GM12878 (cell line): ENCODE results near the gene EML5. TPM values are rescaled to one million over a fixed set of nuclear protein-coding genes. Genes with fewer than 3 reads are reported as not detected.

Experiments
- ATAC-seq: fragments of 200-7000 bp; cut with Tn5 transposase; 3 replicates; pipeline ENCODE4 v1.9.1; 2020; ENCODE audit warnings: mild to moderate bottlenecking, moderate library complexity
- BruUV-seq: library from RNA; stranded (reverse); fragments of 400-500 nt; replicated peaks from 2 replicates; lab custom pipeline; 2021; lab: Mats Ljungman, UMichigan
- CTCF ChIA-PET: fragments of 300-600 bp; sonication (Branson Sonifier 250); formaldehyde crosslinking; extraction: SDS; loops from one replicate; lab custom pipeline; 2021; ENCODE audit warnings: inconsistent platforms; lab: Yijun Ruan, JAX
- POLR2A ChIA-PET: fragments of 350-600 bp; formaldehyde crosslinking; extraction: SDS; loops from one replicate; lab custom pipeline; 2021; ENCODE audit warnings: inconsistent platforms; lab: Charles Lee
- RAD21 ChIA-PET: fragments of 300-600 bp; sonication (Branson Sonifier 250); formaldehyde crosslinking; loops from one replicate; lab custom pipeline; 2023; ENCODE audit warnings: antibody characterized with exemption; ENCODE audit not compliant: unreplicated experiment; lab: Charles Lee
- SMC1A ChIA-PET: fragments of 300-600 bp; sonication (Branson Sonifier 250); formaldehyde crosslinking; loops from one replicate; lab custom pipeline; 2023; ENCODE audit not compliant: unreplicated experiment, uncharacterized antibody; lab: Charles Lee
- DNase-seq: peaks from one replicate; pipeline ENCODE4 v3.0.0-alpha.2; 2011; ENCODE audit warnings: low read depth, low spot score
- FAIRE-seq: peaks from 3 replicates; lab custom pipeline; 2011; peaks lifted over from hg19 to GRCh38; lab: Jason Lieb, UNC
- H2AFZ ChIP-seq: 2 replicates; pipeline ENCODE4 v1.6.0; 2011; ENCODE audit warnings: low read depth, low read length, control low read depth; ENCODE audit not compliant: control insufficient read depth
- H3K27ac ChIP-seq: 2 replicates; pipeline ENCODE4 v1.5.1; 2011; ENCODE audit warnings: control low read depth; ENCODE audit not compliant: control insufficient read depth, insufficient read depth
- H3K27me3 ChIP-seq, 2 experiments: replicated peaks in 1 of 2; 2 replicates each; pipeline versions ENCODE4 v1.6.0 to v1.6.1; 2011; ENCODE audit warnings: low read length in 1 of 2; ENCODE audit not compliant: control insufficient read depth in 2 of 2, insufficient read depth in 2 of 2
- H3K36me3 ChIP-seq, 2 experiments: 2 replicates each; pipeline ENCODE4 v1.5.1; 2011; ENCODE audit warnings: low read length in 1 of 2; ENCODE audit not compliant: control insufficient read depth in 2 of 2, insufficient read depth in 2 of 2
- H3K4me1 ChIP-seq: 2 replicates; pipeline ENCODE4 v1.6.1; 2011; ENCODE audit warnings: mild to moderate bottlenecking, low read length, moderate library complexity, mixed read lengths; ENCODE audit not compliant: control insufficient read depth, insufficient read depth
- H3K4me2 ChIP-seq: 2 replicates; pipeline ENCODE4 v1.6.0; 2011; ENCODE audit warnings: control low read depth; ENCODE audit not compliant: control insufficient read depth, insufficient read depth
- H3K4me3 ChIP-seq: fragments of 200-600 bp; sonication (generic); 2 replicates; pipeline ENCODE4 v1.5.1; 2016
- H3K79me2 ChIP-seq: 2 replicates; pipeline ENCODE4 v1.6.0; 2011; ENCODE audit warnings: low read length; ENCODE audit not compliant: control insufficient read depth, insufficient read depth
- H3K9ac ChIP-seq: 2 replicates; pipeline ENCODE4 v1.8.0; 2011; ENCODE audit warnings: low read length, control low read depth, mixed read lengths; ENCODE audit not compliant: control insufficient read depth, insufficient read depth
- H3K9me3 ChIP-seq: replicated peaks from 3 replicates; pipeline ENCODE4 v1.5.1; 2011; ENCODE audit warnings: mild to moderate bottlenecking, low read length; ENCODE audit not compliant: control insufficient read depth, insufficient read depth
- H4K20me1 ChIP-seq: 2 replicates; pipeline ENCODE4 v1.6.0; 2011; ENCODE audit not compliant: control insufficient read depth, insufficient read depth
- CBX3 ChIP-seq: fragments of 200-600 bp; sonication (generic); IDR thresholded peaks from 2 replicates; pipeline ENCODE4 v1.6.1; 2016; ENCODE audit warnings: low read depth, borderline replicate concordance
- CBX5 ChIP-seq: sonication (generic); IDR thresholded peaks from 2 replicates; pipeline ENCODE4 v1.6.1; 2016; ENCODE audit warnings: low read depth, moderate library complexity, mild to moderate bottlenecking, inconsistent platforms
- ETV6 ChIP-seq, 2 experiments: fragments of 450-650 bp in 1 of 2; IDR thresholded peaks in 1 of 2; conservative IDR thresholded peaks in 1 of 2; 2 replicates each; pipeline ENCODE4 v1.6.1; 2014; ENCODE audit warnings: antibody characterized with exemption in 1 of 2, borderline replicate concordance in 1 of 2, low read depth in 1 of 2, mild to moderate bottlenecking in 1 of 2, moderate library complexity in 1 of 2
- HDAC6 ChIP-seq: fragments of 200-600 bp; sonication (generic); IDR thresholded peaks from one replicate; pipeline ENCODE4 v1.8.0; 2017; ENCODE audit warnings: antibody characterized with exemption; ENCODE audit not compliant: unreplicated experiment
- MTA3 ChIP-seq: IDR thresholded peaks from 2 replicates; pipeline ENCODE4 v1.6.1; 2012; ENCODE audit warnings: low read length, inconsistent platforms, borderline replicate concordance
- MXI1 ChIP-seq: fragments of 150-350 bp; IDR thresholded peaks from 2 replicates; pipeline ENCODE4 v1.6.1; 2011; ENCODE audit warnings: low read depth, mild to moderate bottlenecking, inconsistent platforms, low read length, improper control_type of control experiment
- NFXL1 ChIP-seq: fragments of 450-650 bp; IDR thresholded peaks from 2 replicates; pipeline ENCODE4 v1.6.1; 2017; ENCODE audit warnings: antibody characterized with exemption, mild to moderate bottlenecking, borderline replicate concordance
- SMAD5 ChIP-seq: IDR thresholded peaks from 2 replicates; pipeline ENCODE4 v1.6.1; 2016; ENCODE audit warnings: antibody characterized with exemption, low read depth
- WGBS: methylation state at CpG from one replicate; pipeline ENCODE4 v1.1.6; 2016; ENCODE audit warnings: low lambda C conversion rate; ENCODE audit not compliant: insufficient replicate concordance, insufficient coverage; ENCODE audit errors: missing lambda C conversion rate; 5-methylcytosine and 5-hydroxymethylcytosine counted together
- in situ Hi-C: fragments of 300-500 bp; cut with MboI; formaldehyde crosslinking; loops from 9 replicates; pipeline ENCODE4 v1.14.3; 2018; ENCODE audit warnings: mixed read lengths
- intact Hi-C: fragments of 100-400 bp; cut with micrococcal nuclease; formaldehyde crosslinking; loops from one replicate; pipeline ENCODE4 v1.14.2; 2022; ENCODE audit not compliant: unreplicated experiment
- polyA plus RNA-seq, 11 experiments: library from polyadenylated mRNA; depleted of rRNA in 4 of 11; unstranded in 6 of 11; stranded (reverse) in 5 of 11; fragments of >200 nt; fragmentation: Nextera tagmentation in 4 of 11; fragmentation: Illumina TruSeq in 1 of 11; extraction: Ambion mirVana in 4 of 11; extraction: Trizol in 1 of 11; gene quantifications; 1 replicate in 1 of 11; 2 replicates in 10 of 11; pipeline versions ENCODE4 v1.2.1 to v1.2.3, GENCODE V29; 2011 to 2016; ENCODE audit warnings: inconsistent platforms in 2 of 11, missing spikeins in 2 of 11, low read depth in 1 of 11
- total RNA-seq, 4 experiments: library from RNA; depleted of rRNA in 3 of 4; stranded (reverse); fragments of >200 nt in 3 of 4; fragmentation: Illumina TruSeq in 1 of 4; extraction: Trizol in 1 of 4; gene quantifications; 2 replicates each; pipeline versions ENCODE4 v1.2.1 to v1.2.3, GENCODE V29; 2013 to 2021
- TF ChIP-seq, protein P1 (sequence below): IDR thresholded peaks from 2 replicates; pipeline ENCODE4 v1.6.1; 2012; ENCODE audit warnings: mild to moderate bottlenecking, low read depth, low read length

EML5 gene
- total and polyA plus RNA-seq, 10 of the 15 experiments (the other 5 are each of a cell fraction or from before 2014, with no cell fraction given): 0.08 to 0.35 (median 0.22) TPM; not detected in 1

DNA sequence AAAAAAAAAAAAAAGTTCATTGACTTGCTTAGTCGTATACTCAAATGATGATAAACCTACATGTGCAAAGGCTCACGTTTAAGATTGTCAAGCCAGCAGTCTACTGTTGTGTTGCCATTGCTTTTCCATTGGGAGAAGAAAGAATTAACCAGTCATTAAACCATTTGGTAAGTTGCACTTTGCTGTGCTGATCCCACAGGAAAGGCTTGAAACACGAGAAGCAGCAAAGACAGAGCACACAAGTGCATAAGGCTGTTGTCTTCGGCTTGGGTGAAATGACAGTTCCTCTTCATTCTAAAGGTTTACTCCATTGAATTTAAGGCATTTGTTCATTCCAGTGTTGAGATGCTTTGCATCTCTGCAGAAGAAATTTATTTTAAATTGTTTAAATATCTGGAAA, 179.8 kb downstream of the EML5 start:
- BruUV-seq: no TSS peak
- H4K20me1 ChIP-seq: no peaks in the 10 kb centered on the region
- POLR2A ChIA-PET: no interaction called here
- FAIRE-seq (no peak), DNase-seq (no peak)
- H3K4me2 ChIP-seq: no peak overlapping the region
- TF ChIP-seq CBX5 (no peak), SMAD5 (no peak), NFXL1 (no peak), MTA3 (no peak), HDAC6 (no peak), MXI1 (no peak), CBX3 (no peak), ETV6 (conservative IDR thresholded peaks at IDR 0.05 in 1 of 2, IDR thresholded peaks at IDR 0.05 in 1 of 2; ENCODE audit: borderline replicate concordance in 1 of 2, low read depth in 1 of 2) (no peak)
- TF ChIP-seq, protein P1, sequence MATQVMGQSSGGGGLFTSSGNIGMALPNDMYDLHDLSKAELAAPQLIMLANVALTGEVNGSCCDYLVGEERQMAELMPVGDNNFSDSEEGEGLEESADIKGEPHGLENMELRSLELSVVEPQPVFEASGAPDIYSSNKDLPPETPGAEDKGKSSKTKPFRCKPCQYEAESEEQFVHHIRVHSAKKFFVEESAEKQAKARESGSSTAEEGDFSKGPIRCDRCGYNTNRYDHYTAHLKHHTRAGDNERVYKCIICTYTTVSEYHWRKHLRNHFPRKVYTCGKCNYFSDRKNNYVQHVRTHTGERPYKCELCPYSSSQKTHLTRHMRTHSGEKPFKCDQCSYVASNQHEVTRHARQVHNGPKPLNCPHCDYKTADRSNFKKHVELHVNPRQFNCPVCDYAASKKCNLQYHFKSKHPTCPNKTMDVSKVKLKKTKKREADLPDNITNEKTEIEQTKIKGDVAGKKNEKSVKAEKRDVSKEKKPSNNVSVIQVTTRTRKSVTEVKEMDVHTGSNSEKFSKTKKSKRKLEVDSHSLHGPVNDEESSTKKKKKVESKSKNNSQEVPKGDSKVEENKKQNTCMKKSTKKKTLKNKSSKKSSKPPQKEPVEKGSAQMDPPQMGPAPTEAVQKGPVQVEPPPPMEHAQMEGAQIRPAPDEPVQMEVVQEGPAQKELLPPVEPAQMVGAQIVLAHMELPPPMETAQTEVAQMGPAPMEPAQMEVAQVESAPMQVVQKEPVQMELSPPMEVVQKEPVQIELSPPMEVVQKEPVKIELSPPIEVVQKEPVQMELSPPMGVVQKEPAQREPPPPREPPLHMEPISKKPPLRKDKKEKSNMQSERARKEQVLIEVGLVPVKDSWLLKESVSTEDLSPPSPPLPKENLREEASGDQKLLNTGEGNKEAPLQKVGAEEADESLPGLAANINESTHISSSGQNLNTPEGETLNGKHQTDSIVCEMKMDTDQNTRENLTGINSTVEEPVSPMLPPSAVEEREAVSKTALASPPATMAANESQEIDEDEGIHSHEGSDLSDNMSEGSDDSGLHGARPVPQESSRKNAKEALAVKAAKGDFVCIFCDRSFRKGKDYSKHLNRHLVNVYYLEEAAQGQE: no peak
- TF ChIP-seq, all 136 proteins: peak for 0
- H3K27ac ChIP-seq: no peak overlapping the region
- no peak overlapping the region for H3K9ac ChIP-seq
- in situ Hi-C loops: no loop called here
- RAD21 ChIA-PET: interaction anchor here (1.5 kb wide), 2 partner anchors 13 to 16 kb away, joined by 3 to 5 read pairs; no protein-coding TSS in a partner anchor
- CTCF ChIA-PET: no interaction called here
- intact Hi-C loops: no loop called here
- H3K4me1 ChIP-seq: peaks cover 10% of the 10 kb centered on the region
- ATAC-seq: no peak
- H3K9me3 ChIP-seq: no peaks in the 10 kb centered on the region
- H3K27me3 ChIP-seq: no peaks in the 10 kb centered on the region
- SMC1A ChIA-PET: interaction anchor here (0.7 to 1.8 kb wide), 7 partner anchors 11 to 112 kb away, joined by 3 to 7 read pairs (median 3); no protein-coding TSS in a partner anchor
- WGBS: 98% methylated on average over 4 of the region's 4 CpGs
- H3K79me2 ChIP-seq: no peaks in the 10 kb centered on the region
- H3K4me3 ChIP-seq: no peak overlapping the region
- no peak overlapping the region for H2AFZ ChIP-seq
- peaks cover 0 to 32% of the 10 kb centered on the region in 2 experiments for H3K36me3 ChIP-seq
